Measurements from ENCODE around the gene TYMS. TPM values are rescaled to one million over a fixed set of nuclear protein-coding genes. Genes with fewer than 3 reads are reported as not detected.

TYMS gene
- total RNA-seq, 3 donors from 2014 or later: 7.2 to 42.1 (median 16.3) TPM

DNA sequence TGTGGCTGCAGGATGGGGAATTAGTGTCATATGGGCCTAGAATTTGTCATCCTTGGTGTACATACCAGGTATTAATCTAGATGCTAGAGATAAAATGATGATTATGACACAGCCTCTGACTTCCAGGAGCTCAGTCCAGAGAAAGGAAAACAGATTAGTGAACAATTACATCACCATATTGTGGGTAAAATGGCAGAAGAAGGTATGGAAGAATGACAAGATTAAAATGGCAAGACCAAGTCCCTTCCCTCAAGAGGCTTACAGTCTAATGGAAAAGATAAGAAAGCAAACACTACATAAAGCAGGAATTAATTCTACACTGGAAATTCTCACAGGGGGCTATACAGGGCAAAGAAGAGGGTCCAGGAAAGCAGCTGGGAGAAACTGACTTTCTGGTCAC is 25.9 kb upstream of the TYMS start:
- Histone ChIP-seq H3K4me1 (ENCODE audit: low read depth) (no peaks in the 10 kb centered on the region), H3K4me3 (no peak overlapping the region), H3K9me3 (no peaks in the 10 kb centered on the region), H3K36me3 (ENCODE audit: low read depth) (no peaks in the 10 kb centered on the region)
- ATAC-seq: no peak
- TF ChIP-seq, protein P1, sequence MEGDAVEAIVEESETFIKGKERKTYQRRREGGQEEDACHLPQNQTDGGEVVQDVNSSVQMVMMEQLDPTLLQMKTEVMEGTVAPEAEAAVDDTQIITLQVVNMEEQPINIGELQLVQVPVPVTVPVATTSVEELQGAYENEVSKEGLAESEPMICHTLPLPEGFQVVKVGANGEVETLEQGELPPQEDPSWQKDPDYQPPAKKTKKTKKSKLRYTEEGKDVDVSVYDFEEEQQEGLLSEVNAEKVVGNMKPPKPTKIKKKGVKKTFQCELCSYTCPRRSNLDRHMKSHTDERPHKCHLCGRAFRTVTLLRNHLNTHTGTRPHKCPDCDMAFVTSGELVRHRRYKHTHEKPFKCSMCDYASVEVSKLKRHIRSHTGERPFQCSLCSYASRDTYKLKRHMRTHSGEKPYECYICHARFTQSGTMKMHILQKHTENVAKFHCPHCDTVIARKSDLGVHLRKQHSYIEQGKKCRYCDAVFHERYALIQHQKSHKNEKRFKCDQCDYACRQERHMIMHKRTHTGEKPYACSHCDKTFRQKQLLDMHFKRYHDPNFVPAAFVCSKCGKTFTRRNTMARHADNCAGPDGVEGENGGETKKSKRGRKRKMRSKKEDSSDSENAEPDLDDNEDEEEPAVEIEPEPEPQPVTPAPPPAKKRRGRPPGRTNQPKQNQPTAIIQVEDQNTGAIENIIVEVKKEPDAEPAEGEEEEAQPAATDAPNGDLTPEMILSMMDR (IDR thresholded peaks at IDR 0.05): no peak
- intact Hi-C loops (cut with DNase I, micrococcal nuclease): no loop called here
- DNase-seq: no peak

DNA sequence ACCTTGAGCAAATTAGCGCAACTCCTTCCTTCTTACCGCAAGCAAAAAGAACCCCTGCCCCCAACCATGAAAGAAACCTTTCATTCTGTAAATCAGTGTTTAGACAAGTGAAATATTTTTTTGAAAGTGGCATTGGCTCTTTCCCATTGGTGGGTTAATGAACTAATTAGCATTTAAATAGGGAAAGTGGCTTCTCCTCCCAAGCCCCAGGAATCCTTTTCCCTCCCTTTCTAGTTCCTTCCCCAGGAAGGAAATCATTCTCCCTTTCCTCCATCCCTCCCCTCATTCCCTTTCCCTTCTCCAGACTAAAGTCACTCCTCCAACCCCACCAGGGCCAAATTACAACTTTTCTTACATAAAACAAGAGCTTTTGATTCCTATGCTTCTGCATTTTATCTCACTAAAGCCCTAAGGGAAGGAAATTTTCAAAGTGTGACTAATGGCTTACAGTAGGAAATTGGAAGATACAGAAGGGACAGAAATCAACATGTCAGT is 22.9 kb upstream of the TYMS start:
- TF ChIP-seq, protein P1 (IDR thresholded peaks at IDR 0.05): no peak
- intact Hi-C loops (cut with DNase I, micrococcal nuclease): no loop called here
- H3K4me1 ChIP-seq (ENCODE audit: low read depth): no peaks in the 10 kb centered on the region
- no peak for ATAC-seq
- H3K36me3 ChIP-seq (ENCODE audit: low read depth): no peaks in the 10 kb centered on the region
- no peaks in the 10 kb centered on the region for H3K9me3 ChIP-seq
- DNase-seq: no peak
- H3K4me3 ChIP-seq: no peak overlapping the region

DNA sequence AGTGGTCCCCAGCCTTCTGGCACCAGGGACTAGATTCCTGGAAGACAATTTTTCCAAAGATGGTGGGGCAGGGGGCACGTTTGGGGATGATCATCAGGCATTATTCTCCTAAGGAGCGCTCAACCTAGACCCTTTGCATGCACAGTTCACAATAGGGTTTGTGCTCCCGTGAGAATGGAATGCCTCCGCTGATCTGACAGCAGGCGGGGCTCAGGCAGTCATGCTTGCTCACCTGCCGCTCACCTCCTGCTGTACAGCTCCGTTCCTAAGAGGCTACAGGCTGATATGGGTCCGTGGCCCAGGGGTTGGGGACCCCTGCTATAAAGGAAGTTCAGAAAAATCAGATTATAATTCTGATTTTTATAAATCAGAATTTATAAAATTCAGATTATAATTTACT is 22.3 kb upstream of the TYMS start:
- TF ChIP-seq, protein P1 (IDR thresholded peaks at IDR 0.05): no peak
- no peaks in the 10 kb centered on the region for H3K4me1 ChIP-seq (ENCODE audit: low read depth)
- no peaks in the 10 kb centered on the region for H3K36me3 ChIP-seq (ENCODE audit: low read depth)
- intact Hi-C loops (cut with DNase I, micrococcal nuclease): no loop called here
- DNase-seq: no peak
- H3K9me3 ChIP-seq: no peaks in the 10 kb centered on the region
- no peak for ATAC-seq
- H3K4me3 ChIP-seq: no peak overlapping the region

DNA sequence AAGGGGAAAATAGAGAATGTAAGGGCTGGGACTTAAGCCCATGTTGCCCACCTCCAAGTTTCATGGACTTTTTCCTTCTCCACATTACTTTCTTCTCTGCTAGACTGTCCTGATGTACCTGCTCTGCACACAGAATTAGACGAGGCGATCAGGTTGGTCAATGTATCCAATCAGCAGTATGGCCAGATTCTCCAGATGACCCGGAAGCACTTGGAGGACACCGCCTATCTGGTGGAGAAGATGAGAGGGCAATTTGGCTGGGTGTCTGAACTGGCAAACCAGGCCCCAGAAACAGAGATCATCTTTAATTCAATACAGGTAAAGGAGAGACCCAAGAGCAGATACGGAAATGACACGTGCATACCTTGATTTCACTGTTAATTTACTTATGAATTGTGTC is 16.2 kb upstream of the TYMS start:
- Histone ChIP-seq H3K4me1 (ENCODE audit: low read depth) (no peaks in the 10 kb centered on the region), H3K36me3 (ENCODE audit: low read depth) (no peaks in the 10 kb centered on the region), H3K9me3 (no peaks in the 10 kb centered on the region), H3K4me3 (no peak overlapping the region)
- intact Hi-C loops (cut with DNase I, micrococcal nuclease): no loop called here
- TF ChIP-seq, protein P1 (IDR thresholded peaks at IDR 0.05): no peak
- ATAC-seq (no peak), DNase-seq (no peak)

DNA sequence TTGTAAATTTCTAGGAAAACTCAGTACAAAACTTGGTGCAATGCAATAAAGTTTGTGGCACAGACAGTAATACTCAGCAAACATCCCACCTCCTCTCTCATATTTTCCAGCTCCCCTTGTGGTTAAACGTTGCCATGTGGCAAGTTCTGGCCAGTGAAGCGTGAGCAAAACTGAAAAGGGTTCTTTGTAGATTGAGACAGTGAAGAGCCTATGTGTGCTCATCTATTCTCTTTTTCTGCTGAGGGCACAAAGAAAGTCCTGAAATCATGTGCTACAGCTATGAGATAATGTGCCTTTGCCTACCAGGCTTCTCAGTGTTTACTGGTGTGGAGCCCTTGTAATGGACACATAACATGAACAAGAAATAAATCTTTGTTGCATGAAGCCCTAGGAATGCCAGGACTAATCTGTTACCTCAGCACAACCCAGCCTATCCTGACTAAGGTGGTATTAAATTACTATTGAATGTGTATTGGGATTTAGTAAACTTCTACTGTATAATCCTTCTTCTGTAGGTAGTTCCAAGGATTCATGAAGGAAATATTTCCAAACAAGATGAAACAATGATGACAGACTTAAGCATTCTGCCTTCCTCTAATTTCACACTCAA is 13.0 kb upstream of the TYMS start:
- no peaks in the 10 kb centered on the region for H3K9me3 ChIP-seq
- no peak overlapping the region for H3K4me3 ChIP-seq
- H3K4me1 ChIP-seq (ENCODE audit: low read depth): no peaks in the 10 kb centered on the region
- TF ChIP-seq, protein P1 (IDR thresholded peaks at IDR 0.05): no peak
- H3K36me3 ChIP-seq (ENCODE audit: low read depth): no peaks in the 10 kb centered on the region
- intact Hi-C loops (cut with DNase I, micrococcal nuclease): no loop called here
- ATAC-seq (no peak), DNase-seq (no peak)

DNA sequence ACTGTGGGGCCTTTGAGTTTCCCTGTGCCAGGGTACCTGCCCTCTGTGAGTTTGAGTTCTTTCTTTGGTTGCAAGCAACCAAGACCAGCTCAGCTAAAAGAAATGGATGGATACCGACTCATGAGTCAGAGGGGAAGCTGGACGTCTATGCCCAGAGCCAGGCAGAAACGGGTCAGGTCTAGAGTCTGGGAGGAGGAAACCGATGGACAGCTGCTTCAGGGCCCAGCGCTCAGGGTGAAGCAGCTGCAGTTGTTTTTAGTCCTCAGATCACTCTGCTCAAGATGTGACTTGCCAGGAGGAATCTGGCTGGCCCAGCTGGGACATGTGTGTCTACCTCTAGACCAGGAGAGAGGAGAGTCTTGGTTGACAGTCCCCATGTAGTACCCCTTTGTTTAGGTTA is 10.1 kb upstream of the TYMS start:
- TF ChIP-seq, protein P1 (IDR thresholded peaks at IDR 0.05): no peak
- H3K9me3 ChIP-seq: no peaks in the 10 kb centered on the region
- ATAC-seq (no peak), DNase-seq (no peak)
- H3K4me1 ChIP-seq (ENCODE audit: low read depth): no peaks in the 10 kb centered on the region
- intact Hi-C loops (cut with DNase I, micrococcal nuclease): no loop called here
- H3K36me3 ChIP-seq (ENCODE audit: low read depth): no peaks in the 10 kb centered on the region
- no peak overlapping the region for H3K4me3 ChIP-seq
